K562 (cell line): ENCODE data around the gene NCAPD2. TPM values are rescaled to one million over a fixed set of nuclear protein-coding genes. Genes with fewer than 3 reads are reported as not detected.
"Not testable (repeated sequence)": the region's sequence is repeated elsewhere in the genome, so short reads cannot be mapped to it uniquely, and the experiment has no call there.

Experiments
- ATAC-seq: fragments of 200-7000 bp; cut with Tn5 transposase; 3 replicates; pipeline ENCODE4 v1.9.1; 2020; ENCODE audit warnings: moderate library complexity
- BruUV-seq: library from RNA; stranded (reverse); fragments of 400-500 nt; replicated peaks from 2 replicates; lab custom pipeline; 2021; lab: Mats Ljungman, UMichigan
- CTCF ChIA-PET: fragments of 300-600 bp; formaldehyde crosslinking; extraction: SDS; loops from one replicate; lab custom pipeline; 2021; ENCODE audit warnings: low intra/inter-chr PET ratio; lab: Yijun Ruan, JAX
- POLR2A ChIA-PET: fragments of 300-600, 350-650 bp; sonication (Branson Sonifier 250); formaldehyde crosslinking; extraction: SDS; loops from one replicate; lab custom pipeline; 2021; ENCODE audit warnings: antibody characterized with exemption, inconsistent platforms; lab: Yijun Ruan, JAX
- DNase-seq, 4 experiments: peaks; one replicate each; pipeline versions ENCODE4 v3.0.0 to v3.0.0-alpha.2; 2011 to 2018; ENCODE audit warnings: low spot score in 3 of 4, mixed read lengths in 3 of 4; ENCODE audit errors: extremely low read depth in 1 of 4
- FAIRE-seq: peaks from 2 replicates; lab custom pipeline; 2011; peaks lifted over from hg19 to GRCh38; lab: Jason Lieb, UNC
- H2AFZ ChIP-seq: 2 replicates; pipeline ENCODE4 v1.6.0; 2011; ENCODE audit warnings: low read depth, low read length, control low read depth, inconsistent platforms
- H3K27ac ChIP-seq: fragments of 200-600 bp; 3 replicates; pipeline ENCODE4 v1.8.0; 2011; ENCODE audit warnings: low read depth, mild to moderate bottlenecking, control low read depth, inconsistent platforms, low read length, moderate library complexity, mixed read lengths; ENCODE audit errors: extremely low read depth
- H3K27me3 ChIP-seq, 2 experiments: fragments of 300-600 bp in 1 of 2; 2 replicates in 1 of 2; 3 replicates in 1 of 2; pipeline versions ENCODE4 v1.6.0 to v1.8.0; 2011; ENCODE audit warnings: inconsistent platforms in 2 of 2, low read length in 2 of 2, mild to moderate bottlenecking in 1 of 2, mixed read lengths in 1 of 2, moderate library complexity in 1 of 2; ENCODE audit not compliant: control insufficient read depth in 2 of 2, insufficient read depth in 2 of 2
- H3K36me3 ChIP-seq: fragments of 300-600 bp; 3 replicates; pipeline ENCODE4 v1.8.0; 2011; ENCODE audit warnings: mild to moderate bottlenecking, low read length, inconsistent platforms; ENCODE audit not compliant: control insufficient read depth, insufficient read depth
- H3K4me1 ChIP-seq, 2 experiments: fragments of 200-600 bp in 1 of 2; replicated peaks in 1 of 2; 2 replicates in 1 of 2; 3 replicates in 1 of 2; pipeline versions ENCODE4 v1.5.1 to v1.8.0; 2011; ENCODE audit warnings: inconsistent platforms in 2 of 2, low read length in 2 of 2, mild to moderate bottlenecking in 1 of 2, mixed read lengths in 1 of 2, moderate library complexity in 1 of 2; ENCODE audit not compliant: control insufficient read depth in 2 of 2, insufficient read depth in 2 of 2
- H3K4me2 ChIP-seq: 2 replicates; pipeline ENCODE4 v1.6.1; 2011; ENCODE audit warnings: low read length, control low read depth, inconsistent platforms, mixed read lengths; ENCODE audit not compliant: insufficient read depth
- H3K4me3 ChIP-seq: fragments of 200-600 bp; sonication (generic), shearing (Covaris generic); 2 replicates; pipeline ENCODE4 v1.5.1; 2016; ENCODE audit warnings: control low read depth, inconsistent platforms
- H3K79me2 ChIP-seq: fragments of 200-600 bp; 3 replicates; pipeline ENCODE4 v1.8.0; 2011; ENCODE audit warnings: low read length, inconsistent platforms; ENCODE audit not compliant: control insufficient read depth, insufficient read depth
- H3K9ac ChIP-seq, 2 experiments: 2 replicates each; pipeline versions ENCODE4 v1.6.0 to v1.6.1; 2011; ENCODE audit warnings: low read depth in 2 of 2, low read length in 2 of 2, control low read depth in 1 of 2, inconsistent platforms in 1 of 2, mild to moderate bottlenecking in 1 of 2, mixed read lengths in 1 of 2; ENCODE audit not compliant: insufficient read depth in 1 of 2
- H3K9me1 ChIP-seq: one replicate; pipeline ENCODE4 v1.6.0; 2011; ENCODE audit warnings: inconsistent platforms, mild to moderate bottlenecking, low read length, moderate library complexity; ENCODE audit not compliant: control insufficient read depth, insufficient read depth
- H3K9me3 ChIP-seq: replicated peaks from 2 replicates; pipeline ENCODE4 v1.5.1; 2011; ENCODE audit warnings: low read depth, low read length, inconsistent platforms; ENCODE audit not compliant: control insufficient read depth, insufficient read depth
- H4K20me1 ChIP-seq: replicated peaks from 2 replicates; pipeline ENCODE4 v1.6.1; 2011; ENCODE audit warnings: low read length, inconsistent platforms, mixed read lengths; ENCODE audit not compliant: control insufficient read depth, insufficient read depth
- IFI16 ChIP-seq: fragments of 250-450 bp; sonication (Bioruptor Pico); IDR thresholded peaks from 2 replicates; pipeline ENCODE4 v2.1.2; 2022; ENCODE audit warnings: mild to moderate bottlenecking, inconsistent platforms
- KDM1A ChIP-seq, 2 experiments: fragments of 450-650 bp; IDR thresholded peaks; 2 replicates each; pipeline ENCODE4 v1.6.1; 2016; ENCODE audit warnings: mild to moderate bottlenecking in 2 of 2
- MXD1 ChIP-seq: fragments of 250-450 bp; sonication (Bioruptor Pico); IDR thresholded peaks from 2 replicates; pipeline ENCODE4 v1.8.0; 2021; ENCODE audit warnings: borderline replicate concordance, mild to moderate bottlenecking, moderate library complexity; ENCODE audit not compliant: poor library complexity, severe bottlenecking
- NCOR1 ChIP-seq: fragments of 450-650 bp; IDR thresholded peaks from 2 replicates; pipeline ENCODE4 v1.6.1; 2016; ENCODE audit warnings: mild to moderate bottlenecking, moderate library complexity
- PHF8 ChIP-seq: fragments of 200-600 bp; sonication (generic); IDR thresholded peaks from 2 replicates; pipeline ENCODE4 v1.6.1; 2012; ENCODE audit warnings: mixed run types, mild to moderate bottlenecking, inconsistent platforms, low read length, moderate library complexity, borderline replicate concordance
- POLR3A ChIP-seq: IDR thresholded peaks from 2 replicates; pipeline ENCODE4 v1.6.1; 2011; ENCODE audit warnings: borderline replicate concordance, mild to moderate bottlenecking, moderate library complexity; ENCODE audit not compliant: insufficient read length, insufficient read depth; ENCODE audit errors: extremely low read depth
- SAFB2 ChIP-seq: fragments of 200-400 bp; formaldehyde crosslinking; IDR thresholded peaks from 2 replicates; pipeline ENCODE4 v1.6.1; 2018; ENCODE audit warnings: borderline replicate concordance, low read length, low read depth, moderate library complexity; ENCODE audit not compliant: severe bottlenecking
- SP1 ChIP-seq: sonication (generic); formaldehyde crosslinking; IDR thresholded peaks from 2 replicates; pipeline ENCODE4 v1.8.1; 2022; ENCODE audit warnings: mild to moderate bottlenecking, missing genetic modification reagents
- TCF7 ChIP-seq: sonication (generic); IDR thresholded peaks from 2 replicates; pipeline ENCODE4 v1.6.1; 2016; ENCODE audit warnings: antibody characterized with exemption, borderline replicate concordance
- ZC3H8 ChIP-seq: fragments of 450-650 bp; IDR thresholded peaks from 2 replicates; pipeline ENCODE4 v1.6.1; 2017
- WGBS: fragments of 100-300 bp; shearing (Covaris generic); methylation state at CpG from one replicate; pipeline ENCODE4 v1.1.6; 2016; ENCODE audit warnings: low coverage, mixed read lengths; ENCODE audit not compliant: insufficient coverage; ENCODE audit errors: missing lambda C conversion rate; 5-methylcytosine and 5-hydroxymethylcytosine counted together
- in situ Hi-C: fragments of 300-500 bp; cut with MboI; formaldehyde crosslinking; loops from 4 replicates; pipeline ENCODE4 v1.15.0; 2018; ENCODE audit warnings: inconsistent platforms, mixed read lengths
- intact Hi-C: fragments of 100-400 bp; cut with micrococcal nuclease; formaldehyde crosslinking; loops from 2 replicates; pipeline ENCODE4 v1.14.2; 2022
- polyA plus RNA-seq, 8 experiments: library from polyadenylated mRNA; depleted of rRNA in 4 of 8; stranded (reverse) in 5 of 8; unstranded in 3 of 8; fragments of >200 nt; fragmentation: Nextera tagmentation in 2 of 8; fragmentation: Illumina TruSeq in 1 of 8; extraction: Ambion mirVana in 2 of 8; extraction: Trizol in 1 of 8; gene quantifications; 2 replicates each; pipeline versions ENCODE4 v1.2.1 to v1.2.3, GENCODE V29; 2011 to 2014; ENCODE audit warnings: inconsistent platforms in 1 of 8, missing spikeins in 1 of 8
- total RNA-seq, 7 experiments: library from RNA; depleted of rRNA in 6 of 7; stranded (reverse); fragments of >200 nt in 6 of 7; fragmentation: Illumina TruSeq in 2 of 7; extraction: Trizol in 2 of 7; gene quantifications; 2 replicates each; pipeline versions ENCODE4 v1.2.1 to v1.2.3, GENCODE V29; 2011 to 2021; ENCODE audit warnings: low replicate concordance in 1 of 7

The NCAPD2 gene
- total and polyA plus RNA-seq, 9 of the 15 experiments (the other 6 are each of a cell fraction or from before 2014, with no cell fraction given) = 16.9 to 93.7 (median 68.3) TPM

DNA sequence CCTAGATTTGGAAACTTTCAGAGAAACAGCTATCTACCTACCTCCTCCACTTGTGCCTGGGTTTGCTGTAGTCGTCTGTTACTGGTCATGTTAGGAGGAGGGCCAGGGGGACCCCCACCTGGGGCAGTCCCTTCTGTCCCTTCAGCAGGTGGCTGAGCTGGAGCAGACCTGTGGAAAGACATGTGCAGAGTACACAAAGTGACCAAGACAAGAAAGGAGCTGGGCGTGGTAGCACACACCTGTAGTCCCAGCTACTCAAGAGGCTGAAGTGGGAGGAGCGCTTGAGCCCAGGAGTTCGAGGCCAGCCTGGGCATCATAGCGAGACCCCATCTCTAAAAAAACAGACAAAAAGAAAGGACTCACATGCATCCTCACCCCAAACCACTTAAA, 27.7 kb upstream of the NCAPD2 start:
- Histone ChIP-seq H3K4me2 (no peak overlapping the region), H3K27me3 (no peaks in the 10 kb centered on the region), H3K27ac (no peak overlapping the region), H2AFZ (no peak overlapping the region), H3K9me3 (no peaks in the 10 kb centered on the region), H3K4me3 (no peak overlapping the region), H3K9me1 (no peaks in the 10 kb centered on the region), H3K36me3 (peaks cover 14% of the 10 kb centered on the region; the same call in 2 of the 3 replicates), H3K79me2 (no peaks in the 10 kb centered on the region; the same call in 2 of the 3 replicates), H4K20me1 (no peaks in the 10 kb centered on the region)
- no TSS peak for BruUV-seq
- DNase-seq (no peak), FAIRE-seq (no peak), ATAC-seq (no peak)
- ChIA-PET POLR2A (interaction anchor here (0.5 to 0.9 kb wide), 4 partner anchors 11 to 30 kb away, joined by 3 to 4 read pairs (median 3); no protein-coding TSS in a partner anchor), CTCF (interaction anchor here (0.8 to 3.1 kb wide), 6 partner anchors 42 to 271 kb away, joined by 3 to 19 read pairs (median 9); no protein-coding TSS in a partner anchor)
- in situ Hi-C loops (loop anchor here (25.0 kb wide), 1 partner anchor 404 kb away; no protein-coding TSS in a partner anchor), intact Hi-C loops (no loop called here)
- TF ChIP-seq NCOR1 (no peak), SP1 (CRISPR knock-in tag) (no peak), SAFB2 (no peak), MXD1 (CRISPR knock-in tag) (no peak), PHF8 (no peak), POLR3A (no peak), IFI16 (no peak), ZC3H8 (no peak), TCF7 (no peak), KDM1A (IDR thresholded peaks at IDR 0.05) (no peak)
- TF ChIP-seq, all 486 proteins: peak for 0
- Histone ChIP-seq H3K4me1 (peaks cover 10 to 16% of the 10 kb centered on the region in 2 experiments; a peak in 4 of 5 replicates), H3K9ac (no peak overlapping the region)
- 66% methylated on average over 3 of the region's 5 CpGs for WGBS

- FAIRE-seq, ATAC-seq, H3K27me3 ChIP-seq, H3K79me2 ChIP-seq, DNase-seq, intact Hi-C loops, H3K9me3 ChIP-seq, H3K27ac ChIP-seq, H3K9ac ChIP-seq, H4K20me1 ChIP-seq, H3K9me1 ChIP-seq, H3K4me2 ChIP-seq, H3K4me3 ChIP-seq, BruUV-seq, H2AFZ ChIP-seq: not testable (repeated sequence)
- POLR2A ChIA-PET = interaction anchor here (0.5 kb wide), 1 partner anchor 24 kb away, joined by 3 read pairs; no protein-coding TSS in a partner anchor
- Histone ChIP-seq H3K4me1 (peaks cover 12 to 19% of the 10 kb centered on the region in 2 experiments; a peak in 4 of 5 replicates), H3K36me3 (peaks cover 14% of the 10 kb centered on the region; the same call in 2 of the 3 replicates)
- CTCF ChIA-PET = interaction anchor here (0.6 to 3.1 kb wide), 3 partner anchors 24 to 143 kb away, joined by 4 to 19 read pairs (median 9); no protein-coding TSS in a partner anchor
- in situ Hi-C loops = loop anchor here (25.0 kb wide), 1 partner anchor 404 kb away; no protein-coding TSS in a partner anchor
- 84% methylated on average over 4 of the region's 4 CpGs for WGBS
Measured at GRCh38 chr12:6466751-6467150, 27.2 kb upstream of the NCAPD2 start.
